ENCODE results near the gene TMEM19. TPM values are rescaled to one million over a fixed set of nuclear protein-coding genes. Genes with fewer than 3 reads are reported as not detected.

Gene TMEM19
- 31.8 and 34.6 TPM in 2 replicates for total RNA-seq (2014; rRNA removed; shearing (Covaris generic))

DNA sequence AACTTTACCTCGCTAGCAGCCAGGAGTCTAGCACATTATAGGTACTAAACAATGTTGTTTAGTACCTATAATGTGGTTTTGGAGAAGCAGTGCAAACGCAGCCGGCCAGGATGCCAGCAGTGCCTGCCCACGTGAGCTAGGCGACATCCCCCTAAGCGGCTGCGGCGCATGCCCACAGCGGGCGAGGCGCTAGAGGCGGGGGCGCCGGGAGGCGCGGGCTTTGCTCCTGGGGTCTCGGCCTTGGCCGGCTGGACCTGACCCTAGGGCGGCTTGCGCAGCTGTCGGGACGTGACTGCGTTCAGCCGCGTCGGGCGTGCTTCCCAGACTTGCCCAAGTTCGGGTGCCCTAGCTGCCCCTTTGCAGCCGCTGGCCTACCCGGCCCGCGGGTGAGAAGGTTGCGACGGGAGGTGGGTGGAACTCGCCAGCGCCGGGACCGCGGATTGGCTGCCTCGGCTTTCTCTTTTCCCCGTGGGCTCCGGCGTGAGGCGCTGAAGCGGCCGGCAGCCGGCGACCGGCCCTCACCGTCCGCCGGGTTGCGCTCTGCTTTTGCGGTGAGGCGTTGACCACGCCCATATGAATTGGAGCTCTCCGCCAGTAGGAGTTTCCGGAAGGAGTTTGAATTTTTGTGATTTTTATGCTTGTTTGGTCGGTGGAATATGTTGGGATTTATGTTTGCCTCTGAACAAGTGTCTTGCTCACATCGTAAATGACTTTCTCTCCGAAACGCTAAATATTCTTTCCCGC, at the start of gene TMEM19:
TMEM19 (plus strand) TSS at position 169 of the 744 bp plus-strand sequence. CDS start 599 bp downstream, outside the sequence.
- peak; percentile 87 to 89 for DNase-seq
- Histone ChIP-seq H3K4me3 (peak within 1 kb of the TSS; percentile 80), H3K9me3 (replicated peaks) (no peaks in the 10 kb centered on the region), H3K27ac (peak within 1 kb of the TSS; percentile 85), H3K36me3 (no peaks in the 10 kb centered on the region), H3K27me3 (no peaks in the 10 kb centered on the region), H3K4me1 (no peaks in the 10 kb centered on the region)

- Histone ChIP-seq H3K9me3 (replicated peaks) (no peaks in the 10 kb centered on the region), H3K27me3 (no peaks in the 10 kb centered on the region), H3K36me3 (peaks cover 80% of the 10 kb centered on the region), H3K4me1 (no peaks in the 10 kb centered on the region), H3K27ac (no peak overlapping the region), H3K4me3 (no peak overlapping the region)
- DNase-seq, result peak; percentile 23 to 76
These were observed 49.2 kb upstream of the TMEM19 start for GRCh38 chr12:71636704-71637115.

GRCh38 chr12:71638499-71638898, 47.4 kb upstream of the TMEM19 start:
- Histone ChIP-seq H3K27ac (no peak overlapping the region), H3K4me1 (no peaks in the 10 kb centered on the region), H3K27me3 (no peaks in the 10 kb centered on the region), H3K36me3 (peaks cover 75% of the 10 kb centered on the region), H3K4me3 (no peak overlapping the region), H3K9me3 (replicated peaks) (no peaks in the 10 kb centered on the region)
- no peak for DNase-seq

GRCh38 chr12:71639341-71639760, 46.5 kb upstream of the TMEM19 start:
- Histone ChIP-seq H3K9me3 (replicated peaks) (no peaks in the 10 kb centered on the region), H3K27me3 (no peaks in the 10 kb centered on the region), H3K27ac (no peak overlapping the region), H3K4me1 (no peaks in the 10 kb centered on the region), H3K4me3 (no peak overlapping the region), H3K36me3 (peaks cover 75% of the 10 kb centered on the region)
- peak in 1 of 2 experiments; percentile 21 for DNase-seq

GRCh38 chr12:71640316-71640715, 45.6 kb upstream of the TMEM19 start:
- Histone ChIP-seq H3K9me3 (replicated peaks) (no peaks in the 10 kb centered on the region), H3K4me3 (no peak overlapping the region), H3K27me3 (no peaks in the 10 kb centered on the region), H3K4me1 (no peaks in the 10 kb centered on the region), H3K36me3 (peaks cover 75% of the 10 kb centered on the region), H3K27ac (no peak overlapping the region)
- no peak for DNase-seq

DNA sequence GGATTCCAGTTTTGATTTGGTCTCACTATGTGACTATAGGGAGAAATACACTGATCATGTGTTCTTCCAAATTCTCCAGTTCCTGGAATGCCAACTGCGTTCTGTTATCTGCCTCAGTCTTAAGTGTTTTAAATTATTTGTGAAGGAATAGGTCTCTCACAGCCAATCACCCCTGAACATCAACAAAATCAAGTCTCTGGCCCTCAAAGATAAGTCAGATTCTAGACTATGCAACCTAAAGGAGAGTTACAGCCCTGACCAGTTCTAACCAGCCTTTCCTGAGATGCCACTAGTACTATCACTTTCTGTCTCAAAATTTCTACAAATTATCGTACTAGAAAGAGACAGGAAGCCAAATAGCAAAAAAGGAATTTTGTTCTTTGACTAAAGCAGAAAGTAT, 44.5 kb upstream of the TMEM19 start:
- H3K36me3 ChIP-seq, result peaks cover 72% of the 10 kb centered on the region
- H3K4me3 ChIP-seq, result no peak overlapping the region
- no peak overlapping the region for H3K27ac ChIP-seq
- no peaks in the 10 kb centered on the region for H3K9me3 ChIP-seq (replicated peaks)
- no peaks in the 10 kb centered on the region for H3K4me1 ChIP-seq
- no peak for DNase-seq
- no peaks in the 10 kb centered on the region for H3K27me3 ChIP-seq

GRCh38 chr12:71642264-71642663, 43.6 kb upstream of the TMEM19 start:
- Histone ChIP-seq H3K4me1 (no peaks in the 10 kb centered on the region), H3K27me3 (no peaks in the 10 kb centered on the region), H3K27ac (no peak overlapping the region), H3K36me3 (peaks cover 70% of the 10 kb centered on the region), H3K9me3 (replicated peaks) (no peaks in the 10 kb centered on the region), H3K4me3 (no peak overlapping the region)
- no peak for DNase-seq

DNA sequence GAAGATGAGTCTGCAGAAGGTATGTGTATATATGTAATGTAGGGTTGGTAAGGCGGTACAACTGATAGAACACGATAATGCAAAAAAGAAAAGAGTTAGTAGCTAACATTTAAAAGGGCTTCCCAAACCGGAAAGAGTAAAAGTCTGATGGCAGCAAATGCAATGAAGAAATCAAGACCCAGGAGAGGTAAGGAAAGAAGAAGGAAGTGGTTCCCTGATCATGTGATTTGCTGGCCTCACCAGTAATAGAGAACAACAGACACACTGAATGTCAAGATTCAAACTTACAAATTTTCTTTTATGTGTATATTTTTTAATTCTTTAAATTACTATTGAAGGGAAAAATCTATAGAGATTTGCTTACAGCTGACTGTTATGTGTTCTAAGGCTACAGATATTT, 40.6 kb upstream of the TMEM19 start:
- Histone ChIP-seq H3K27me3 (no peaks in the 10 kb centered on the region), H3K9me3 (replicated peaks) (no peaks in the 10 kb centered on the region), H3K27ac (no peak overlapping the region), H3K4me3 (no peak overlapping the region), H3K36me3 (peaks cover 76% of the 10 kb centered on the region), H3K4me1 (no peaks in the 10 kb centered on the region)
- DNase-seq, result no peak

- Histone ChIP-seq H3K4me1 (no peaks in the 10 kb centered on the region), H3K36me3 (peaks cover 68% of the 10 kb centered on the region), H3K27ac (no peak overlapping the region), H3K9me3 (replicated peaks) (no peaks in the 10 kb centered on the region), H3K27me3 (no peaks in the 10 kb centered on the region), H3K4me3 (no peak overlapping the region)
- DNase-seq, result no peak
These were observed 39.4 kb upstream of the TMEM19 start for GRCh38 chr12:71646512-71646911.

DNA sequence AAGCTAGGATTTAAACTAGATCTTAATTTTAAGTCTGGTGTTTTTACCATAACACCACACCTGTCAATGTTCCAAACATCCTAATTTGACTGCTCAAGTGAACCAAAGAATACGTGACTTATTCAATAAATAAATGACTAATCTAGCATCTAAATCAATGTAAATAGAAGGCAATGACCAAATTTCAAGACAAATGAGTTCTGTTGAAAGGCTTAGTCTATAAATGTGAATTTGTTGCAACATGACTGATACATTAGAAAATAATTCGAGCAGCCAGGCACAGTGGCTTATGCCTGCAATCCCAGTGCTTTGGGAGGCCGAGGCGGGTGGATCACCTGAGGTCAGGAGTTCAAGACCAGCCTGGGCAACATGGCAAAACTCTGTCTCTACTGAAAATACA, 37.3 kb upstream of the TMEM19 start:
- Histone ChIP-seq H3K36me3 (peaks cover 63% of the 10 kb centered on the region), H3K9me3 (replicated peaks) (0 out of 2 replicates have a peak, but pooled peaks cover 5% of the 10 kb centered on the region), H3K4me1 (no peaks in the 10 kb centered on the region), H3K27ac (no peak overlapping the region), H3K27me3 (no peaks in the 10 kb centered on the region), H3K4me3 (no peak overlapping the region)
- no peak for DNase-seq

DNA sequence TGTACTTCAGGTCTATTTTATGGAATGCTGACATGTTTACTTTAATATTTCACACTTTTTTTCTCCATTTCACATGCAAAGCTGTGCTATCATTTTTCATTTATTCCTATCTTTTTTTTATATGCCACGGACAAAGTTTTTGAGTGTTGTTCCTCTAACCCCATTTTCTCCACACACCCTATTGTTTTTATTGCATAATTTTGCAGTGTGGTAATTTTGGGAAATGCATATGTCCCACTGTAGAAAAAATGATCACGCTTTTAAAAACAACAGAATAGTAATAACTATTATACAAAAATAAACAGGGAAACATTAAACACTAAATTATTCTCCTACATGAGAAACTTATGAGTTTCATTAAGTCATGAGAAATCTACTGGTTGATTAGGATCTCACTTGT, 36.5 kb upstream of the TMEM19 start:
- peaks cover 61% of the 10 kb centered on the region for H3K36me3 ChIP-seq
- H3K27ac ChIP-seq, result no peak overlapping the region
- H3K4me3 ChIP-seq, result no peak overlapping the region
- H3K4me1 ChIP-seq, result no peaks in the 10 kb centered on the region
- H3K9me3 ChIP-seq (replicated peaks), result 0 out of 2 replicates have a peak, but pooled peaks cover 7% of the 10 kb centered on the region
- no peak for DNase-seq
- H3K27me3 ChIP-seq, result no peaks in the 10 kb centered on the region

- peaks cover 66% of the 10 kb centered on the region for H3K36me3 ChIP-seq
- no peak for DNase-seq
- no peak overlapping the region for H3K4me3 ChIP-seq
- no peaks in the 10 kb centered on the region for H3K27me3 ChIP-seq
- no peak overlapping the region for H3K27ac ChIP-seq
- H3K9me3 ChIP-seq (replicated peaks), result 0 out of 2 replicates have a peak, but pooled peaks cover 10% of the 10 kb centered on the region
- H3K4me1 ChIP-seq, result no peaks in the 10 kb centered on the region
These were observed 33.2 kb upstream of the TMEM19 start for GRCh38 chr12:71652656-71653055.

DNA sequence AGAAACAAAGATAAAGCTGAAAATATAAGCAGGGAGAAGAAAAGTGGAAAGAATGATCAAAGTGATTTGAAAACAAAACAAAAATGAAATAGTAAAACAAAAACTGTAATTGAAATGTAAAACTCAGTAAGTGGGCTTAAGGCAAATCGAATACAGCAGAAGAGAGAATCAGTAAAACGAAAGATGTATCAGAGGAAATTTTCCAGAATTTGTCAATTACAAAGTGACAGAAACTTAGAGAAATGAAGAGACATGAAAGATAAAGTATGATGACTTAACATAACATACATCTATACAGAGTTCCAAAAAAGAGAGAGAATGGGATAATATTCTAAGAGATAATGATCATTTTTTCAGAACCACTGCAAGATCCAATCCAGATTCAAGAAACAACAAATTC, 32.7 kb upstream of the TMEM19 start:
- no peak for DNase-seq
- Histone ChIP-seq H3K27ac (no peak overlapping the region), H3K27me3 (no peaks in the 10 kb centered on the region), H3K4me3 (no peak overlapping the region), H3K4me1 (no peaks in the 10 kb centered on the region), H3K36me3 (peaks cover 62% of the 10 kb centered on the region), H3K9me3 (replicated peaks) (0 out of 2 replicates have a peak, but pooled peaks cover 10% of the 10 kb centered on the region)

DNA sequence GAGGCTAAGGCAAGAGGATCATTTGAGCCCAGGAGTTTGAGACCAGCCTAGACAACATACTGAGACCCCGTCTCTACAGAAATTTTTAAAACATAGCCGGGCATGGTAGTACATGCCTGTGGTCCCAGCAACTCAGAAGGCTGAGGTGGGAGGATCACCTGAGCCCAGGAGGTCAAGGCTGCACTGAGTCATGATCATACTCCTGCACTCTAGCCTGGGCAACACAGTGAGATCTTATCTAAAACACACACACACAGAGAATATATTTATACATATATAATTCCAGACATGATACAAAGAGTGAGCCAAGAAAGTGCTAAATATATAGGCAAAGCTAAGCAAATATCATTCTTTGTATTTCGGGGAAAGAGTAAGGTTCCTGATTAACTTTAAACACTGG, 31.7 kb upstream of the TMEM19 start:
- DNase-seq, result no peak
- no peak overlapping the region for H3K4me3 ChIP-seq
- 0 out of 2 replicates have a peak, but pooled peaks cover 10% of the 10 kb centered on the region for H3K9me3 ChIP-seq (replicated peaks)
- no peaks in the 10 kb centered on the region for H3K4me1 ChIP-seq
- no peaks in the 10 kb centered on the region for H3K27me3 ChIP-seq
- H3K27ac ChIP-seq, result no peak overlapping the region
- peaks cover 64% of the 10 kb centered on the region for H3K36me3 ChIP-seq

DNA sequence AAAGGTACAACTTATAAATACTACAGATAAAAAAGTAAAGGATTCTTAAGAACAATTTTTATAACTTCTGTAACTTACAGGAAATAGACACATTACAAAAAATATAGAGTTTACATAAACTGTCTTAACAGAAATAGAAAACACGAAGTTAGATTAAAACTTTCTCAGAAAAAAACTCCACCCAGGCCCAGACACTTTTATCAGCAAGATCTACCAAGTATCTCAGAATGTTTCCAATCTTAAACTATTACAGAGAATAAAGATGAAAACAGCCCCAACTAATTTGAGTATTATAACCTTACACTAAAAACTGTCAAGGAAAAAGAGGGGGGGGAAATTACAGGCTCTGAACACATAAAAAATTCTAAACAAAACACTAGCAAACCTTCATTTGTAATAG, 30.4 kb upstream of the TMEM19 start:
- H3K27ac ChIP-seq, result no peak overlapping the region
- H3K36me3 ChIP-seq, result peaks cover 70% of the 10 kb centered on the region
- H3K4me1 ChIP-seq, result no peaks in the 10 kb centered on the region
- DNase-seq, result no peak
- H3K9me3 ChIP-seq (replicated peaks), result 0 out of 2 replicates have a peak, but pooled peaks cover 10% of the 10 kb centered on the region
- H3K27me3 ChIP-seq, result no peaks in the 10 kb centered on the region
- no peak overlapping the region for H3K4me3 ChIP-seq

GRCh38 chr12:71655907-71656306, 30.0 kb upstream of the TMEM19 start:
- DNase-seq, result no peak
- Histone ChIP-seq H3K27ac (no peak overlapping the region), H3K36me3 (peaks cover 70% of the 10 kb centered on the region), H3K4me1 (no peaks in the 10 kb centered on the region), H3K27me3 (no peaks in the 10 kb centered on the region), H3K4me3 (no peak overlapping the region), H3K9me3 (replicated peaks) (0 out of 2 replicates have a peak, but pooled peaks cover 10% of the 10 kb centered on the region)
